HG03108 (cell line): Measurements from ENCODE around the gene CPT1B.
A peak's percentile ranks its signal among the peaks of the same experiment; 100 is the strongest.
"Not testable (repeated sequence)": the region's sequence is repeated elsewhere in the genome, so short reads cannot be mapped to it uniquely, and the experiment has no call there.

Experiments used
- ATAC-seq: cut with Tn5 transposase; IDR thresholded peaks from one replicate; pipeline ENCODE4 v1.9.1; 2021; ENCODE audit warnings: moderate library complexity; ENCODE audit not compliant: unreplicated experiment

The CPT1B gene

DNA sequence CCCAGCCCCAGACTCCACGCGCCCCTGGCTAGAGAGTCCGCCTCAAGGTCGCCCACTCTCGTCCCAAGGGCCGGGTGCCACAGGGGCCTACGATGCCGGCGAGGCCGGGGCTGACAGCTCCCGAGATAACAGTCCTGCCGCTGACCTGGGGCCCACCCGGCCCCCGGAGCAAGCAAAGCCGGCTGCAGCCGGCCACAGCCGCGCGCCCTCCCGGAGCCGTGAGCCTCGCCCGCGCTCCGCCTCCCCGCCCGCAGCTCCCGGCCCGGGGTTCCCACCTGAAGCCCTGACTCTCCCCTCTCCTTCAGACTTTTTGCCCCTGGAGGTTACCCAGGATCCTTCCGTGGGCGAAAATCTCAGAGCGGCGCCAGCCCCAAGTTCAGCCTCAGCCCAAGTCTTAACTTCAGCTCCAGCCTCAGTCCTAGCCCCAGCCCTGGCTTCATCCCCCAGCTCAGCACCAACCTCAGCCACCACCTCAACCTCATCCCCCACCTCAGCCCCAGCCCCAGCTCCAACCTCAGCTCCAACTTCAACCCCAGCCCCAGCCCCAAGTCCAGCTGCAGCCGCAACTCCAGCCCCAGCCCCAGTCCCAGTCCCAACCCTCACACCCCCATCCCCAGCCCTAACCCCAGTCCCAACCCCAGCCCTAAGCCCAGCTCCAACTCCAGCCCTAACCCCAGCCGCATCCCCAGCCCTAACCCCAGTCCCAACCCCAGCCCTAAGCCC lies 30.8 kb downstream of the CPT1B start:
- no peak for ATAC-seq

DNA sequence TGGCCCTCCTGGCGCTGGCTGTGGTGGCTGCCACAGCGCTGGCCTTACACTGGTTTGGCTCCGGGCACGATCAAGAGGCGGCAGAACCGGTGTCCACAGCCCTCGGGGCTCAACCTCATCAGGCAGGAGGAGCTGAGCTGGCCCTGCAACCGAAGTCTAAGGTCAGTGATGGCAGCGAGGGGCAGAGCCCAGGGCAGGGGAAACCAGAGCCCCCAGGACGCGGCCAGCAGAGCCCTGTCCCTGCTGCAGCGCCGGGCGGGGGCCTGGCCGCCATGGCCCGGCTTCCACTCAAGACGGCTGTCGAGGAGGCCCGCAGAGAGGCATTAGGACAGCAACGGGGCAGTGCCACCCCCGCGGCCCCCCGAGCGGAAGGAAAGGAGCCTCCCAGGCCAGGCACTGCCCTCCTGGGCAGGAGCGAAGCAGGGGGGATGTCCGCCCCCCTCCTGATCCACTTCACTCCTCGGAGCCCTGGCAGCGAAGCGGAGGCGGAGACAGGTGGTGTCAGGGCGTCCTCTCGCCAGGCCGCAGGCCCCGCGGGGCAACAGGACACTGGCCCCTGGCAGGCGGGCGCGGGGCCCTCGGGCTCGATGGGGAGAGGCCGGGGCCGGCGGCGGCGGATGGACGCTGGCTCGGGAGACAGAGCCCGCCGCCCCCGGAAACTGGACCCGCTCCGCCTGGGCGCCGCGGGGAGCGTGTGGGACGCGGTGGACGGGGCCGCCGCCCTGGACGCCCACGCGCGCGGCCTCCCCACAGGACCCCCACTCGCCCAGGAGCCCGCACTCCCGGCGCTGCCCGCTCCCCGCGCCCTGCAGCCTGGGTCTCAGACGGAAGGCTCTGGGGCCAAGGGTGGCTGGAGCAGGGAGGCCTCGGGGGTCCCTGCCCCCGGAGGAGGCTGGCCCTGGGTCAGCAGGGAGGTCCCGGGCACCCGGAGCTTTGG lies 31.6 kb downstream of the CPT1B start:
- no peak for ATAC-seq

DNA sequence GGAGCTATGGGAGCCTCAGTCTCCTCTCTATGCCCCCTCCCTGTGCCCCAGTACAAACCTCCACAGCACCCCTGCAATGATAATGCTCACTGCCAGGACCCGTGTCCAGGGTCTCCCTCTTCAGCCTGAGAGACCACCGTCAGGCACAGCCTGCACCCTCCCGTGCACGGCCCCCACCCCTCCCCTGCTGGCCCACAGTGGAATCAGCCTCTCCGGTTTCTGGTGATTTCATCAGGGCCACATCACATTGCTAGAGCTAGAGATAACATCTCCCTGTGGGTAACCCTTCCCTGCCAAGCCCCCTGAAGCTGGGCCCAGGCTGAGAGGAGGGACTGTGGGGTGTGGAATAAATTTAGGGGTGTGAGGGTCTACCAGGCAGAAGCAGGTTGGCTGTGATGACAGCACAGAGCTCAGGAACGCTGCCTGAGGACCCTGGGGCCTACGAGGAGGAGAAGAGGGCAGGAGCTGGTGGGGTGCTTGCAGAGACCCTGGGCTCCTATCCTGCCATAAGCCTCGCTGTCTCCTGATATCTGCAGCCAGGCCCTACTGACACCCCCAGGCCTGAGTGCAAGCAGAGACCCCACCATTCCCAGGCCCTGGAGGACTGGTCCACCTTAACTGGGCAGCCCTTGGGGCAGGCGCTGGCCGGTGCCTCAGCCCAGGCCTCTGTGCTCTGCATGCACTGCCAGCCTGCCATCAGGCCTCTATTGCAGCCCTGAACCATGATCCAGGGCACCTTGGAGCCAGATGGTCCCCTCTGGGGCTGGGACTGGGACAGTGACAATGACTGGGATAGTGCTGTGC lies 32.5 kb downstream of the CPT1B start, which contains the start of gene KLHDC7B:
Gene KLHDC7B, plus strand, starts transcription at position 378 of the 804 bp plus-strand sequence. Its CDS starts 345 bp downstream, at position 723.
- no peak for ATAC-seq

DNA sequence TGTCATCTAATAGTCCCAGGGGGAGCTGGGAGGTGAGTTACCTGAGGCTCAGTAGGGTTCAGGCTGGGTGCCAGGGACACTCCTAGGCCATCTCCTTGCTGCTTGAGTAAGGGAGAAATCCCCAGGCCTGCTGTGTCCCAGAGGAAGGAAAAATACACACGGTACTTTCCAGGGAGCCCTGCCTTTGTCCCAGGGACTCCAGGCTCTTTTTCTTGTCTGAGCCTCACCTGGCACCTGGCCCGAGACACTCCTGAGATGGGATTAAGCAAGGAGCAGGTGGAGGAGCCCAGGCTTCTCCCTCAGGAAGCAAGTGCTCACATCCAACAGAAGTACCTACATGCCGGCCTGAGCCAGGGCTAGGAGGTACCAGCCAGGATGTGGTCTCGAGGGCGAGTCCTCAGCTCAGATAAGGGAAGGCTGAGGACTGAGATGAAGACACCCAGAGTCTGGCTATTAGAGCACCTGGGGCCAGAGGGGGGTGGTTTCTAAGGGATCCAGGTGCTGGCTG lies 33.4 kb downstream of the CPT1B start:
- no peak for ATAC-seq

DNA sequence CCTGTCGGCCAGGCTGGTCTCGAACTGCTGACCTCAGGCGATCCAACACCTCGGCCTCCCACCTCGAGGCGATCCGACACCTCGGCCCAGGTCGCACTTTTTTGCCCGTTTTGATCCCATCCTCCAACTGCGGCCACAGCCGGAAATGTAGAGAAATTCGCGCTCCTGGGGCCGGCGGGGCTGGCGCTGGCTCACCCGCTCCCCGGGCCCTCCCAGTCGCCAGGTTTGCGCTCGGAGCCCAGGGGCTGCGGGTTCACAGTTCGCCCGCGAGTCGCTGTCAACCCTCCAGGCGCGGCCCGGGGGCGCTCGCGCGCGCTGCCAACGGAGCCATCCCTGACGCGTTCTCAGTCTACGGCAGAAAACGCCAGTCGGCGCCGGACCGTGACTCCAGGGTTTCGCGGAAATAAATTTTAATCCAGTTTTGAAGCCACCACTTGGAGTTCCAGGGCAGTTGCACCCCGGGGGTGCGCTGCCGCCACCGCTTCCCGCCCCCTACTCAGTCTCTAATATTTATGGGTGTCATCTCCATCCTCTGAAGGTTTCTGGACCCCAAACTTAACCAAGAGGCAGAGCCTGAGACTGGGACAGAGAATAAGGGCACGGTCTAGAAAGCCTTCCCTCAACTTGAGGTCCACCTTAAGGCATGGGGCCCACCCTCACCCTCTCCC lies 34.0 kb downstream of the CPT1B start:
- no peak for ATAC-seq

DNA sequence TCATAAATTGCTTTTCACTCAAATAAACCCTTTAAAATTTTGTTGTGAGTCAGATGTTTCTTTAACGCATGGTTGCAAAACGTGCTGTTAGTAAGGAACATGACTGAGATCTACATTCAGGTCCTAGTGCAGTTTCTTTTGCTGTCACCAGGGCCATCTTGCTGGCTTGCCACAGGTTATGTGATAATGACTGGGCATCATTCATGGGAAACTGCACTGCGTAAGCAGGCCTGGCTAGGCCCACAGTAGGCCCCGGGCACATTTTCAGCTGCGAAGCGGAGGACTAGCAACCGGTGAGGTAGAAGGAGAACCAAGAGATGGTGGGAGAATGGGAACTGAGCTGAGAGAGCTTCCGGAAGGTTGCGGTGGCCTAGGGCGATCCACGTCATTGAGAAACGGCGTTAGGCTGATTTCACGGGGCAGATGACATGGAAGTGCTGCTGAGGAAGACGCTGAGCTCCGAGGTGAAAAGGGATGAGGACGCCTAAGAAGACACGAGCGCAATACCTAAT lies 35.8 kb downstream of the CPT1B start:
- ATAC-seq, result no peak

DNA sequence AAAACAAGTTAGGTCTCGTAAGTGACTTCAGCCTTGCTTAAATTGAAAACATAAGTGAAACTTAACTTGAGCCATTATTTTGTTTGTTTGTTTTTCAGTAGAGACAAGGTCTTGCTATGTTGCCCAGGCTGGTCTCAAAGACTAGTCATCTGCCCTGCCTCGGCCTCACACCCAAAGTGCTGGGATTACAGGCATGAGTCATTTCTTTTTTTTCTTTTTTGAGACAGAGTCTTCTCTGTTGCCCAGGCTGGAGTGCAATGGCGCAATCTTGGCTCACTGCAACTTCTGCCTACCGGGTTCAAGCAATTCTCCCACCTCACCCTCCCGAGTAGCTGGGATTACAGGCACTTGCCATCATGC lies 36.6 kb downstream of the CPT1B start:
- not testable (repeated sequence) for ATAC-seq

DNA sequence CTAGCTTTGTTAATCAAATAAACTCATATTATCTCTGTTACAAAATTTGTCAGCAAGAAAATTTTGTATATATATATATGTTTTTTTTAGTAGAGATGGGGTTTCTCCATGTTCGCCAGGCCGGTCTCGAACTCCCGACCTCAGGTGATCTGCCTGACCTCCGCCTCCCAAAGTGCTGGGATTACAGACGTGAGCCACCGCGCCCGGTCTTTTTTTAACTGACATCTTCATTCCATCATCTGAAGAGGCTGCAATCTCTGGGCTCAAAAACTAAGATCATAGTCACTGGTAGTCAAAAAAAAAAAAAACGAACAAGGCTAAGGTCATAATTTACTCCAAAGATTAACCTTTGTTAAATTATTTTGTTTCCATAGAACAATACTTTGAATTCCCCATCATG lies 37.8 kb downstream of the CPT1B start:
- no peak for ATAC-seq

DNA sequence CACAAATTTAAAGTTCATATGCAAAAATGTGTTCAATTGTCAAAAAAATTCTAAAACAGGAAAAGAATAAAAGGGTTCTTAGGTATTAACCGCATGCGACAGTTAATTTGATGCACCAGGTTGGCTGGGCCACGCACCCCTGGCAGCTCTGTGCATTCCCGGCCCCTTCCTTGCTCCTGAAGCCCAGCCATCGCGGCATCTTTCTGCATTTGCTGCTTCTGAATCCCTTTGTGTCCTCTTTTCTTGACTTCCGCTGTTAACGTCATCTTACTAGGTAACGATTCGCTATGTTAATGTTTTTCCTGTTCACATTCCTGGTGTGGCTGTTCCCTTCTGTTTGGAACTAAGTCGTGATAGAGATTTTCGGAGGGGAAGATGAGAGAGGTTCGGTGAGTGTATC lies 40.5 kb downstream of the CPT1B start:
- ATAC-seq, result no peak

DNA sequence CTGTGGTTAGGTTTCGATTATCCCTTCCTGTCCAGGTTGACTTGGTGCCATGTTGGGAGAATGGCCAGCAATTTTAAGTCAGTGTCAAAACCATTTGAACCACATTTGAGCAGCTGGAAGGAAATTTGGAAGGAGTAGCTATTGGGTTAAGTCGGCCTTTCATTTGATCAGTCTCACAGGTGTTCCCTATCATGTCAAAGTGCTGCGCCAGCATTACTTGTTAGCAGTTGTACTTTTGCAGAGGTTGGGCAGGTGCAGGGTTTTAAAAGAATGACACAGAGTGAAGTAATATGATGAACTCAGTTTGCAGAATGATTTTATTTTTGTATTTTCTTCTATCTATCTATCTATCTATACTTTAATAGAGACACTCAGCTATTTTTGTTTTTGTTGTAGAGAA lies 42.0 kb downstream of the CPT1B start:
- no peak for ATAC-seq

DNA sequence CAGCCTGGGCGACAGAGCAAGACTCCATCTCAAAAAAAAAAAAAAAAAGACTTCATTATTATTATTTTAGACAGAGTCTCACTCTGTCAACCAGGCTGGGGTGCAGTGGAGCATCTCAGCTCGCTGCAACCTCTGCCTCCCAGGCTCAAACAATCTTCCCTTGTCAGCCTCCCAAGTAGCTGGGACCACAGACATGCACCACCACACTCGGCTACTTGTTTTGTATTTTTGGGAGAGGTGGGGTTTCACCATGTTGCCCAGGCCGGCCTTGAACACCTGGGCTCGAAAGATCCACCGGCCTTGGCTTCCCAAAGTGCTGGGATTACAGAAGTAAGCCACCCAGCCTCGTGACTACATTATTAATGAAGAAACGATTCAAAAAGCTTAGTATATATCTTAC lies 43.1 kb downstream of the CPT1B start:
- ATAC-seq, result no peak

DNA sequence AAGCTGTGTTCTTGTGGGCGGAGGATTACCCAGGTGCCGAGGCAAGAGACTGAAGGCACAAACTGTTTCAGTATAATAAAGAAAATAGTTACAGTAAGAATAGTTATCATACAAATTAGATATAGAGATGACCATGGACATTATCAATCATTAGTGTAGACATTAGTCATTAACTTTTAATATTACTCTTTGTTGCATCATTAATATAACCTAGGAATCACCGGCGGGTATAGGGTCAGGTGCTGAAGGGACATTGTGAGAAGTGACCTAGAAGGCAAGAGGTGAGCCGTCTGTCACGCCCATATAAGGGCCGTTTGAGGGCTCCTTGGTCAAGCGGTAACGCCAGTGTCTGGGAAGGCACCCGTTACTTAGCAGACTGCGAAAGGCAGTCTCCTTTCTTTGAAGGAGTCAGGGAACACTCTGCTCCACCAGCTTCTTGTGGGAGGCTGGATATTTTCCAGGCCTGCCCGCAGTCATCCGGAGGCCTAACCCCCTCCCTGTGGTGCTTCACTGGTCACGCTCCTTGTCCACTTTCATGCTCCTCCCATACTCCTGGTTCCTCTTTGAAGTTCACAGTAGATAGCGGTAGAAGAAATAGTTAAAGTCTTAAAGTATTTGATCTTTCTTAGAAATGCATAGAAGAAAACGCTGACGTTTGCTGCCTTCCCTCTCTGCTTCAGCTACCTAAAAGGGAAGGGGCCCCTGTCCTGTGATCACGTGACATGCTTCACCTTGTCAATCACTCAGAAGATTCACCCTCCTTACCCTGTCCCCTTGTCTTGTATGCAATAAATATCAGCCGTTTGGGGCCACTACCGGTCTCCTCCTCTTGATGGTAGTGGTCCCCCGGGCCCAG lies 44.1 kb downstream of the CPT1B start:
- not testable (repeated sequence) for ATAC-seq

DNA sequence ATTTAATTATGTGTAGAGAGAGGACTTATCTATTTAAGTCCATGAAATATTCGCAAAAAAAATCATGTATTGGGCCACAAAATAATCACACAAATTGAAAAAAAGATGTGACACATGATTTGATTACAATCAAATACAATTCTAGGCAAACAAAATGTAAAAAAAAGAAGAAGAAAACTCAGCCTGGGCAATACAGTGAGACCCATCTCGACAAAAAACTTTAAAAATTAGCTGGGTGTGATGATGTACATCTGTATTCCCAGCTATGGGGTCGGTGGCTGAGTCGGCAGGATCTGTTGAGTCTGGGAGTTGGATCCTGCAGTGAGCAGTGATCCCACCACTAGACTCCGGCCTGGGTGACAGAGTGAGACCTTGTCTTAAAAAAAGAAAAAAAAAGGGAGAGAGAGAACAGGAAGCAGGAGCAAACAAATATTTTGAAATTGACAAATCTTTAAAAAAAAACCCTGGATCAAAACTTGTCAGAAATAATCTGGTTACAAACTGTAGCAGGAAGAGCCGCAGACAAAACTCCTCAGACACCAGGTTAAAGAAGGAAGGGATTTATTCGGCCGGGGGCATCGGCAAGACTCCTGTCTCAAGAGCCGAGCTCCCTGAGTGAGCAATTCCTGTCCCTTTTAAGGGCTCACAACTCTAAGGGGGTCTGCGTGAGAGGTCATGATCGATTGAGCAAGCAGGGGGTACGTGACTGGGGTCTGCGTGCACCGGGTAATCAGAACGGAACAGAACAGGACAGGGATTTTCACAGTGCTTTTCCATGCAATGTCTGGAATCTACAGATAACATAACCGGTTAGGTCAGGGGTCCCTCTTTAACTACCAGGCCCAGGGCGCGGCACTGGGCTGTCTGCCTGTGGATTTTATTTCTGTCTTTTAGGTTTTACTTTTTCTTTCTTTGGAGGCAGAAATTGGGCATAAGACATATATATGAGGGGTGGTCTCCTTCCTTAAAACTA lies 45.1 kb downstream of the CPT1B start:
- no peak for ATAC-seq

DNA sequence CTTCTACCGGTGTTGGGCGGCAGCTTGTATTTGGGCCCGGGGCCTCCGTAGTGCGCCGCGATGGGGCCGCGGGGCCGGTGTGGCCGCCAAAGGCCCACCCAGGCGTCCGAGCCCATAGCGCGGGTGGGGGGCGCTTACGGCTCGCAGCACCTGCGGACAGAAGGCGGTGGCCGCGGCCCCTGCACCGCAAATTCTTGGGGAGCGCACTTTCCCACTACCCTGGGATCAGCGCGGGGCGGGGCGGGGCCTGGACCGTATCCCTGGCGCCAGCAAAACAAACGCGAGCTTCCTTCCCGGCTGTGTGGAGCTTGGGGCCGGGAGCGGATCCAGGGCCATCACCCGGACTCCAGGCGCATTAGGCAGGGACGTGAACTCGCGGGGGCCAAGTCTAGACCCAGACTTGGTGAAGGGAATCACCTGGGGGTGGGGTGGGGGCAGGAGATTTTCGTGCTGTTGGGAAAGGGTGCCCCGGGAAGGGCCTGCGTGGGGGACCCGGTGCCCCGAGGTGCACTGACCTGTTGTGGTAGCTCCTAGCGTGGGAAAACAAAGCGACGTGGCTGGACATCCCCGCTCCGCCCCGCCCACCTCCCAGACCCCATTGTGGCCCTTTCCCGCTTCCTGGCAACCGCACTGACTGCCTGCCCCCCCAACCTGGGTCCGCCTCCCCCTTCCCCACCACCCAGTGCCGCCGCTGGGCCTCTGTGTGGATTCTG lies 46.1 kb downstream of the CPT1B start:
- ATAC-seq, result no peak

DNA sequence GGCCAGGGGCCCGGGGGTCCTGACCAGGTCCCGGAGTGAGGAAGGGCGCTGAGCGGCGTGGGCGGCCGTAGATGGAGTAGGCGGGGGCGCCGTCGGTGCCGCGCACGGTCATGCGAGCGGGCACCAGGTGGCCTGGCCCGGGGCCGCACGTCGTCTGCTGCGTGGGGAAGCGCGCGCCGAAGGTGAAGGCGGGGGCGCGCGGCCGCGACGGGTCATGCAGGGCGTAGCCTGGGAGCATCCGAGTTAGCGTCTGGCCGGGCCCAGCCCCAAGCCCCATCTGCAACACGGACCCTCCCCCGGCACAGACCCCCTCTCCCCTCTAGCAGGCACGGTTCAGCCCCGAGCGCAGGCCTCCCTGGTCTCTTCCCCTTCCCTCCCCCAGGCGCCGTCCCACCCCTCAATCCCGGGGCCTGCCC lies 46.7 kb downstream of the CPT1B start:
- ATAC-seq, result no peak

DNA sequence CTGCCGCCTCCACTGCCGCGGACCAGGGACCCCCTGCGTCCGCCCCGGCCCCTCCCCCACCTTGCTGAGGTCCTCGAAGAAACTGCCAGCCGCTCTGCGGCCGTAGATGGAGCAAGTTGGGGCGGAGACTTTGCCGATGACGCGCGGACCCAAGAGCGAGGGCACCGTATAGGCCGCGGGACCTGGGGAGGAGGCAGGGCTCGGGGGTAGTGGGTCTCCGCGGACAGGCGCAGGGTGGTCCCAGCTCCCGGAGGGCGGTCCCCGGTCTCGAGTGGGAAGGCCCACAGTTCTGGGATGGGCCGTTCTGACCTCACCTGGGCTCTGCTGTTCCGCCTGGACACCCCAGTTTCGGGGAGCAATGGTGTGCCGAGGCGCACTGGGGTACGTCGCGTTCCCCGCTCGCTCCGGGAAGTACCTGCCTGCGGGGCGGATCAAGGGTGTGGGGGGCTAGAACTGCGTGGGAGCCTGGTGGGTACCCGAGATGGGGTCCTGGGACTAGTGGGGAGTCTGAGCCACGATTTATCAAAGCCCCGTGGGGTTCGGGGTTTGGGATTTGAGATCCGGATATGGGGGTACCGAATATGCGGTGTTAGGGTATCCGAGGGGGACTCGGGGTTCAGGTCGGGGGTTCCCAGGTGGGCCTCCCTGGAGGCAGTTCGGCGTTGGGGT lies 47.2 kb downstream of the CPT1B start:
- ATAC-seq, result peak; percentile 19

DNA sequence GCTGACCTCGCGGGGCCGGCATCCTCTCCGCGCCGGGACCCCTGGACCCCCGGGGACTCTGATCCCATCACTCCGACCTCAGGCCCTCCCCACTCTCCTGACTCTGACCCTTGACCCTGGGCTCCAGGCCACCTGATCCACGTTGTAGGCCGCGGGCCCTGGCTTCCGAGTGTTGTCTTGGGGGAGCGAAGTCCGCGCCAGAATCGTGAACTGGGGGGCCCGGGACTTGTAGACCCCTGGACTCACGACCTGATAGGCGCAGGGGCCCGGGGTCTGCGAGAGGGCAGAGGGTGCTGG lies 47.7 kb downstream of the CPT1B start:
- no peak for ATAC-seq
